Neural progenitor cell (in vitro differentiated cells): Measurements from ENCODE around the gene DEUP1. TPM values are rescaled to one million over a fixed set of nuclear protein-coding genes. Genes with fewer than 3 reads are reported as not detected.
A peak's percentile ranks its signal among the peaks of the same experiment; 100 is the strongest.
"Not testable (repeated sequence)": the region's sequence is repeated elsewhere in the genome, so short reads cannot be mapped to it uniquely, and the experiment has no call there.

Source experiments
- DNase-seq: peaks from one replicate; pipeline ENCODE4 v3.0.0-alpha.2; 2016; ENCODE audit warnings: low spot score
- H2AFZ ChIP-seq: fragments of 200-600 bp; sonication (generic); replicated peaks from 2 replicates; pipeline ENCODE4 v1.6.1; 2016; ENCODE audit warnings: antibody characterized with exemption
- H3F3A ChIP-seq: fragments of 200-600 bp; sonication (generic); 2 replicates; pipeline ENCODE4 v1.6.1; 2016; ENCODE audit warnings: antibody characterized with exemption, low read depth
- H3K27ac ChIP-seq: fragments of 200-600 bp; sonication (generic); 2 replicates; pipeline ENCODE4 v1.5.1; 2016; ENCODE audit warnings: mild to moderate bottlenecking
- H3K27me3 ChIP-seq: fragments of 200-600 bp; sonication (generic); 2 replicates; pipeline ENCODE4 v1.6.1; 2016; ENCODE audit warnings: mild to moderate bottlenecking, moderate library complexity
- H3K36me3 ChIP-seq: fragments of 200-600 bp; sonication (generic); 2 replicates; pipeline ENCODE4 v1.5.1; 2016
- H3K4me1 ChIP-seq: fragments of 200-600 bp; sonication (generic); 2 replicates; pipeline ENCODE4 v1.6.1; 2016; ENCODE audit warnings: mixed run types
- H3K4me2 ChIP-seq: fragments of 200-600 bp; sonication (generic); 2 replicates; pipeline ENCODE4 v1.6.1; 2016
- H3K4me3 ChIP-seq: fragments of 200-600 bp; sonication (generic); 2 replicates; pipeline ENCODE4 v1.5.1; 2016
- H3K79me2 ChIP-seq: fragments of 200-600 bp; sonication (generic); 2 replicates; pipeline ENCODE4 v1.6.1; 2016; ENCODE audit warnings: low read depth
- H3K9ac ChIP-seq: fragments of 200-600 bp; sonication (generic); 2 replicates; pipeline ENCODE4 v1.6.1; 2016
- H3K9me3 ChIP-seq: fragments of 200-600 bp; sonication (generic); 2 replicates; pipeline ENCODE4 v1.5.1; 2016; ENCODE audit warnings: low read depth
- H4K20me1 ChIP-seq: fragments of 200-600 bp; sonication (generic); 2 replicates; pipeline ENCODE4 v1.6.1; 2016; ENCODE audit warnings: low read depth
- H3K27ac Mint-ChIP-seq: 3 replicates; pipeline ENCODE4 v1.8.0; 2021; ENCODE audit warnings: mixed read lengths
- H3K27me3 Mint-ChIP-seq: 2 replicates; pipeline ENCODE4 v1.8.0; 2022; ENCODE audit warnings: low read depth, mild to moderate bottlenecking, inconsistent platforms, moderate library complexity, mixed read lengths; ENCODE audit not compliant: insufficient read depth
- H3K36me3 Mint-ChIP-seq: 3 replicates; pipeline ENCODE4 v1.8.0; 2021; ENCODE audit warnings: mixed read lengths
- H3K4me1 Mint-ChIP-seq: 3 replicates; pipeline ENCODE4 v1.8.0; 2021; ENCODE audit warnings: mixed read lengths
- H3K4me3 Mint-ChIP-seq: 3 replicates; pipeline ENCODE4 v1.8.0; 2021; ENCODE audit warnings: mild to moderate bottlenecking, moderate library complexity, mixed read lengths
- H3K9me3 Mint-ChIP-seq: 3 replicates; pipeline ENCODE4 v1.8.0; 2020; ENCODE audit warnings: mixed read lengths
- EZH2 ChIP-seq: fragments of 200-600 bp; sonication (generic); IDR thresholded peaks from 2 replicates; pipeline ENCODE4 v1.6.1; 2017; ENCODE audit warnings: antibody characterized with exemption, mild to moderate bottlenecking, moderate library complexity
- EZH2phosphoT487 ChIP-seq: fragments of 200-600 bp; sonication (generic); IDR thresholded peaks from 2 replicates; pipeline ENCODE4 v1.6.1; 2017; ENCODE audit warnings: antibody characterized with exemption
- total RNA-seq: library from RNA; depleted of rRNA; stranded (reverse); fragments of >200 nt; gene quantifications from 2 replicates; pipeline ENCODE4 v1.2.3, GENCODE V29; 2015; ENCODE audit warnings: low replicate concordance
- TF ChIP-seq, protein P1 (sequence below): fragments of 200-600 bp; sonication (generic); IDR thresholded peaks from 2 replicates; pipeline ENCODE4 v1.5.1; 2017; ENCODE audit warnings: antibody characterized with exemption, mild to moderate bottlenecking

Gene DEUP1
- total RNA-seq, 1 donor from 2014 or later, result not detected

DNA sequence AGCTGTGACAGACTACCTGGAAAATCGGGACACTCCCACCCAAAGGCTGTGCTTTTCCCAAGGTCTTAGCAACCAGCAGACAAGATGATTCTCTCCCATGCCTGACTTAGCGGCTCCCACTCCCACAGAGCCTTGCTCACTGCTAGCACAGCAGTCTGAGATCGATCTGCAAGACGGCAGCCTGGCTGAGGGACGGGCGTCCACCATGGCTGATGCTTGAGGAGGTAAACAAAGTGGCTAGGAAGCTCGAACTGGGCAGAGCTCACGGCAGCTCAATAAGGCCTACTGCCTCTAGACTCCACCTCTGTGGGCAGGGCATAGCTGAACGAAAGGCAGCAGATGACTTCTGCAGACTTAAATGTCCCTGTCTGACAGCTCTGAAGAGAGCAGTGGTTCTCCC lies 127.7 kb downstream of the DEUP1 start:
- no peak overlapping the region for H3K4me3 ChIP-seq
- H3K4me2 ChIP-seq, result no peak overlapping the region
- Mint-ChIP-seq H3K4me1 (peaks cover 3% of the 10 kb centered on the region), H3K4me3 (no peak overlapping the region), H3K9me3 (peaks cover 13% of the 10 kb centered on the region), H3K27ac (no peak overlapping the region), H3K27me3 (no peaks in the 10 kb centered on the region), H3K36me3 (no peaks in the 10 kb centered on the region)
- no peaks in the 10 kb centered on the region for H3K9me3 ChIP-seq
- DNase-seq, result no peak
- no peaks in the 10 kb centered on the region for H3K79me2 ChIP-seq
- no peak overlapping the region for H3K9ac ChIP-seq
- TF ChIP-seq, protein P1, sequence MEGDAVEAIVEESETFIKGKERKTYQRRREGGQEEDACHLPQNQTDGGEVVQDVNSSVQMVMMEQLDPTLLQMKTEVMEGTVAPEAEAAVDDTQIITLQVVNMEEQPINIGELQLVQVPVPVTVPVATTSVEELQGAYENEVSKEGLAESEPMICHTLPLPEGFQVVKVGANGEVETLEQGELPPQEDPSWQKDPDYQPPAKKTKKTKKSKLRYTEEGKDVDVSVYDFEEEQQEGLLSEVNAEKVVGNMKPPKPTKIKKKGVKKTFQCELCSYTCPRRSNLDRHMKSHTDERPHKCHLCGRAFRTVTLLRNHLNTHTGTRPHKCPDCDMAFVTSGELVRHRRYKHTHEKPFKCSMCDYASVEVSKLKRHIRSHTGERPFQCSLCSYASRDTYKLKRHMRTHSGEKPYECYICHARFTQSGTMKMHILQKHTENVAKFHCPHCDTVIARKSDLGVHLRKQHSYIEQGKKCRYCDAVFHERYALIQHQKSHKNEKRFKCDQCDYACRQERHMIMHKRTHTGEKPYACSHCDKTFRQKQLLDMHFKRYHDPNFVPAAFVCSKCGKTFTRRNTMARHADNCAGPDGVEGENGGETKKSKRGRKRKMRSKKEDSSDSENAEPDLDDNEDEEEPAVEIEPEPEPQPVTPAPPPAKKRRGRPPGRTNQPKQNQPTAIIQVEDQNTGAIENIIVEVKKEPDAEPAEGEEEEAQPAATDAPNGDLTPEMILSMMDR, result no peak
- no peak for TF ChIP-seq EZH2
- no peak overlapping the region for H3K27ac ChIP-seq
- no peaks in the 10 kb centered on the region for H4K20me1 ChIP-seq
- no peak overlapping the region for H2AFZ ChIP-seq
- H3K27me3 ChIP-seq, result no peaks in the 10 kb centered on the region
- H3K36me3 ChIP-seq, result no peaks in the 10 kb centered on the region
- no peaks in the 10 kb centered on the region for H3K4me1 ChIP-seq
- H3F3A ChIP-seq, result no peaks in the 10 kb centered on the region

DNA sequence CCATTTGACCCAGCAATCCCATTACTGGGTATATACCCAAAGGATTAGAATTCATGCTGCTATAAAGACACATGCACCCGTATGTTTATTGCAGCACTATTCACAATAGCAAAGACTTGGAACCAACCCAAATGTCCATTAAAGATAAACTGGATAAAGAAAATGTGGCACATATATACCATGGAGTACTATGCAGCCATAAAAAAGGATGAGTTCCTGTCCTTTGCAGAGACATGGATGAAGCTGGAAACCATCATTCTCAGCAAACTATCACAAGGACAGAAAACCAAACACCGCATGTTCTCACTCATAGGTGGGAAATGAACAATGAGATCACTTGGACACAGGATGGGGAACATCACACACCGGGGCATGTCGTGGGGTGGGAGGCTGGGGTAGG lies 133.1 kb downstream of the DEUP1 start:
- not testable (repeated sequence) for H3K27ac Mint-ChIP-seq, H3K9me3 ChIP-seq, H3K36me3 ChIP-seq, H3K27me3 ChIP-seq, DNase-seq, H3K4me1 ChIP-seq, H3K27ac ChIP-seq, H3K79me2 ChIP-seq, H3K9ac ChIP-seq, H3K27me3 Mint-ChIP-seq, H2AFZ ChIP-seq, H4K20me1 ChIP-seq, H3K4me3 ChIP-seq, H3K4me1 Mint-ChIP-seq, H3K4me2 ChIP-seq, H3K36me3 Mint-ChIP-seq, H3F3A ChIP-seq, H3K4me3 Mint-ChIP-seq
- H3K9me3 Mint-ChIP-seq, result peaks cover 13% of the 10 kb centered on the region

- H4K20me1 ChIP-seq, result no peaks in the 10 kb centered on the region
- no peaks in the 10 kb centered on the region for H3K27me3 ChIP-seq
- Mint-ChIP-seq H3K27me3 (no peaks in the 10 kb centered on the region), H3K9me3 (peaks cover 8% of the 10 kb centered on the region), H3K27ac (no peak overlapping the region), H3K4me3 (no peak overlapping the region), H3K4me1 (no peaks in the 10 kb centered on the region), H3K36me3 (no peaks in the 10 kb centered on the region)
- H2AFZ ChIP-seq, result no peak overlapping the region
- TF ChIP-seq EZH2 (no peak), EZH2phosphoT487 (no peak)
- TF ChIP-seq, protein P1, result no peak
- H3K9me3 ChIP-seq, result no peaks in the 10 kb centered on the region
- H3K27ac ChIP-seq, result no peak overlapping the region
- no peak overlapping the region for H3K4me2 ChIP-seq
- no peaks in the 10 kb centered on the region for H3K79me2 ChIP-seq
- no peaks in the 10 kb centered on the region for H3K4me1 ChIP-seq
- H3F3A ChIP-seq, result no peaks in the 10 kb centered on the region
- no peak overlapping the region for H3K9ac ChIP-seq
- H3K36me3 ChIP-seq, result no peaks in the 10 kb centered on the region
- H3K4me3 ChIP-seq, result no peak overlapping the region
- DNase-seq, result no peak
Measured at GRCh38 chr11:93464927-93465540, 134.5 kb downstream of the DEUP1 start.

DNA sequence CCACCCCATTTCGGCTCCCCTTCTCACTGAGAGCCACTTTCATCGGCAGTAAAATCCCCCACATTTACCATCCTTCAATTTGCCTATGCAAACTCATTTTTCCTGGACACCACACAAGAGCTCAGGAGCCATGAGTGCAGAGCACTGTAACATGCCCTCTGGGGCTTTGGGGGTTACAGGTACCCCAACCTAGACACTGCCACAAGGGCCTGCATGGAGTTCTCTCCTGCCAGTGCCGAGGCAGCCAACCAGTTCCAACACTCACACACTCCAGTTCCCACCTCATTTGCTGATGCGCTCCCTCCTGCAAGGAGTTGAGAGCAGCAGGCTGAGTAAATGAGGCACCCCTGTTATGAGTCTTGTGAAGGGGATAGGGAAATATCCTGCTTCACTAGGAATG lies 136.5 kb downstream of the DEUP1 start:
- H3K27me3 Mint-ChIP-seq, result no peaks in the 10 kb centered on the region
- no peak overlapping the region for H3K9ac ChIP-seq
- no peaks in the 10 kb centered on the region for H3K36me3 ChIP-seq
- H4K20me1 ChIP-seq, result no peaks in the 10 kb centered on the region
- H3K9me3 Mint-ChIP-seq, result peaks cover 8% of the 10 kb centered on the region
- no peaks in the 10 kb centered on the region for H3K4me1 ChIP-seq
- H3K4me1 Mint-ChIP-seq, result no peaks in the 10 kb centered on the region
- H3K27me3 ChIP-seq, result no peaks in the 10 kb centered on the region
- H3K9me3 ChIP-seq, result no peaks in the 10 kb centered on the region
- no peak overlapping the region for H3K4me2 ChIP-seq
- TF ChIP-seq EZH2phosphoT487, result no peak
- TF ChIP-seq, protein P1, result no peak
- TF ChIP-seq EZH2, result no peak
- no peaks in the 10 kb centered on the region for H3F3A ChIP-seq
- H2AFZ ChIP-seq, result no peak overlapping the region
- H3K4me3 Mint-ChIP-seq, result no peak overlapping the region
- H3K4me3 ChIP-seq, result no peak overlapping the region
- peak overlapping the region; percentile 4 for H3K27ac Mint-ChIP-seq
- H3K27ac ChIP-seq, result no peak overlapping the region
- no peaks in the 10 kb centered on the region for H3K36me3 Mint-ChIP-seq
- no peak for DNase-seq
- no peaks in the 10 kb centered on the region for H3K79me2 ChIP-seq
